ENCODE data around the gene CRYBB1. TPM values are rescaled to one million over a fixed set of nuclear protein-coding genes. Genes with fewer than 3 reads are reported as not detected.

The CRYBB1 gene
- total RNA-seq, 2 experiments from 2014 or later, result not detected

- no peak for ATAC-seq
- peaks cover 4% of the 10 kb centered on the region for H3K27me3 Mint-ChIP-seq
- DNase-seq, result no peak
- intact Hi-C loops (cut with micrococcal nuclease), result loop anchor here (10.0 kb wide), 1 partner anchor 297 kb away; no protein-coding TSS in a partner anchor
- no peaks in the 10 kb centered on the region for H3K36me3 Mint-ChIP-seq (ENCODE audit: low read depth)
- CTCF ChIA-PET, result interaction anchor here (1.0 to 1.1 kb wide), 3 partner anchors 11 to 160 kb away, joined by 3 to 4 read pairs (median 3); no protein-coding TSS in a partner anchor
- H3K9me3 Mint-ChIP-seq, result no peaks in the 10 kb centered on the region
- H3K4me1 Mint-ChIP-seq (ENCODE audit: low read depth), result peaks cover 55% of the 10 kb centered on the region
- no peak overlapping the region for H3K4me3 Mint-ChIP-seq
- TF ChIP-seq, protein P1, sequence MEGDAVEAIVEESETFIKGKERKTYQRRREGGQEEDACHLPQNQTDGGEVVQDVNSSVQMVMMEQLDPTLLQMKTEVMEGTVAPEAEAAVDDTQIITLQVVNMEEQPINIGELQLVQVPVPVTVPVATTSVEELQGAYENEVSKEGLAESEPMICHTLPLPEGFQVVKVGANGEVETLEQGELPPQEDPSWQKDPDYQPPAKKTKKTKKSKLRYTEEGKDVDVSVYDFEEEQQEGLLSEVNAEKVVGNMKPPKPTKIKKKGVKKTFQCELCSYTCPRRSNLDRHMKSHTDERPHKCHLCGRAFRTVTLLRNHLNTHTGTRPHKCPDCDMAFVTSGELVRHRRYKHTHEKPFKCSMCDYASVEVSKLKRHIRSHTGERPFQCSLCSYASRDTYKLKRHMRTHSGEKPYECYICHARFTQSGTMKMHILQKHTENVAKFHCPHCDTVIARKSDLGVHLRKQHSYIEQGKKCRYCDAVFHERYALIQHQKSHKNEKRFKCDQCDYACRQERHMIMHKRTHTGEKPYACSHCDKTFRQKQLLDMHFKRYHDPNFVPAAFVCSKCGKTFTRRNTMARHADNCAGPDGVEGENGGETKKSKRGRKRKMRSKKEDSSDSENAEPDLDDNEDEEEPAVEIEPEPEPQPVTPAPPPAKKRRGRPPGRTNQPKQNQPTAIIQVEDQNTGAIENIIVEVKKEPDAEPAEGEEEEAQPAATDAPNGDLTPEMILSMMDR (IDR thresholded peaks at IDR 0.05), result no peak
- POLR2A ChIA-PET, result interaction anchor here (0.7 to 6.0 kb wide), 4 partner anchors 9 to 173 kb away, joined by 3 to 33 read pairs (median 3); no protein-coding TSS in a partner anchor
- H3K27ac Mint-ChIP-seq, result no peak overlapping the region
Measured at GRCh38 chr22:26662160-26662559, 44.3 kb upstream of the CRYBB1 start.

DNA sequence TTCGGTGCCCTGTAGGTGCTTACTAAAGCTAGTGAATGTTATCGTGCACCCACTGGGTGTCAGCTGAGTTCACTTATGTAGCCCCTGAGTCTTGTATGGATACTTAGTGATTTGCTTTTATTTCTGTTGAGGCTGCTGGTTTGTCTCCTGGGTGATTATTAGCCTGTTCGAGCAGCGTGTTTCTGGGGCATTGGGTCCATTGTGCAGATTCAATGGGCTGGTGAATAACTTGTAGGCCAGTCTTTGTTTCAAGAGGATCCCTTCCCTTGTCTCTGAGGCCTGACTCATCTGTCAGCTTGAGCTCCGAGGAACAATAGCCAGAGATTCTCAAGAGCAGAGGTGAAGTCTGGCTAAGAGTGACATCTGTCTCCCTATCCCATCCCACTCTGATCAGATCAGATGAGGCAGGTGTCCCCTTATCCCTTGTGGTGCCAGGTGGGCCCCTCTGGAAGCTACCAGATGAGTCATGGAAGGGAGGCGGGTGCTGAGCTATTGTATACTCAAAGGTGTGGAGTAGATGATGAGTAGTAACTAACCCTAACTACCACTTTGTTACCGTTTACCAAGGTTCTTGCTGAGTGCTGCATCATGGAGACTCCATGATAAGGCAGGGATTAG, 43.2 kb upstream of the CRYBB1 start:
- Mint-ChIP-seq H3K36me3 (ENCODE audit: low read depth) (no peaks in the 10 kb centered on the region), H3K27ac (no peak overlapping the region), H3K4me1 (ENCODE audit: low read depth) (peaks cover 50% of the 10 kb centered on the region), H3K4me3 (no peak overlapping the region), H3K9me3 (no peaks in the 10 kb centered on the region), H3K27me3 (peaks cover 4% of the 10 kb centered on the region)
- peak; percentile 22 for DNase-seq
- TF ChIP-seq, protein P1 (IDR thresholded peaks at IDR 0.05), result no peak
- ATAC-seq, result no peak
- intact Hi-C loops (cut with micrococcal nuclease), result loop anchor here (10.0 kb wide), 1 partner anchor 296 kb away; no protein-coding TSS in a partner anchor
- POLR2A ChIA-PET, result interaction anchor here (1.1 to 6.0 kb wide), 2 partner anchors 11 to 18 kb away, joined by 3 to 33 read pairs; no protein-coding TSS in a partner anchor
- CTCF ChIA-PET, result interaction anchor here (1.2 to 1.6 kb wide), 4 partner anchors 10 to 158 kb away, joined by 4 to 6 read pairs (median 4); no protein-coding TSS in a partner anchor

GRCh38 chr22:26660356-26660755, 42.5 kb upstream of the CRYBB1 start:
- intact Hi-C loops (cut with micrococcal nuclease), result loop anchor here (10.0 kb wide), 1 partner anchor 296 kb away; no protein-coding TSS in a partner anchor
- POLR2A ChIA-PET, result interaction anchor here (6.0 kb wide), 1 partner anchor 11 kb away, joined by 33 read pairs; no protein-coding TSS in a partner anchor
- Mint-ChIP-seq H3K4me3 (no peak overlapping the region), H3K27ac (peak overlapping the region; percentile 2), H3K9me3 (no peaks in the 10 kb centered on the region), H3K27me3 (peaks cover 4% of the 10 kb centered on the region), H3K36me3 (ENCODE audit: low read depth) (no peaks in the 10 kb centered on the region), H3K4me1 (ENCODE audit: low read depth) (peaks cover 44% of the 10 kb centered on the region)
- TF ChIP-seq, protein P1 (IDR thresholded peaks at IDR 0.05), result no peak
- CTCF ChIA-PET, result interaction anchor here (1.4 to 1.6 kb wide), 3 partner anchors 10 to 20 kb away, joined by 4 to 6 read pairs (median 4); no protein-coding TSS in a partner anchor
- ATAC-seq (no peak), DNase-seq (no peak)

DNA sequence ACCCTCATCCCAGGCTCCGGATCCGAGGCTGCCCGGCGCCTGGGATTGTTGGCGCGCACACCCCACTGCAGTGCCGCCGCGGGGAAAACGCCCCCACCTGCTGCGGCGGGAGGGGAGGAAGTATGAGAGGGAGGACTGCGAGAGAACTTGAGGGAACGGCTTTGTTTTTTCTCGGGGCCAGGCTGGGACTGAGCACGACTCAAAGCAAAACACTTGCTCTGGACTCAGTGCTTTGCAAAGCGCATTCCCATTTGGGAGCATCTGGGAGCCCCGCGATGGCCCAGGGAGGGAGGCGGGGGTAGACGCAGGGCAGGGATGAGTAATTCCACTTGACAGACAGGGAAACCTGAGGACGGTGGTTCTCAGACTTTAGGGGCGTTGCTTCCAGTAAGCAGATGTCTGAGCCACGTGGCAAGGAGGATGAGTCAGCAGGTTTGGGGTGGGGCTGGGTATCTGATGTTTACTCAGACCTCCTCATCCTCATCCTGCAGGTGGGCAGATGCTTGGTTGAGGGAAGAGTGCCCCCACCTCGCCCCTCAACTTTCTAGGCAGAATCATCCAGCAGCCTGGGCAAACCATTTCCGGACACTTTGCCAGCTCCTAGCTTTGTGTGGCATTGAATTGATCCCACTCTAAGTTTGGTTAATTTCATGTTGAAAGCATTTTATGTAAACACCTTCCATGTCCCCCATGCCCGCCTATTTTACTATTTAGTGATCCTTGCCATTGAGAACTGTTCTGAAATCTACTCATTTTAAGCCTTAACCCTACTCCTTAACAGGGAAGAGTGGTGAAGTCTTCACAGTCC, 41.0 kb upstream of the CRYBB1 start:
- no peaks in the 10 kb centered on the region for H3K36me3 Mint-ChIP-seq (ENCODE audit: low read depth)
- ATAC-seq, result peak; percentile 82
- TF ChIP-seq, protein P1 (IDR thresholded peaks at IDR 0.05), result no peak
- H3K9me3 Mint-ChIP-seq, result no peaks in the 10 kb centered on the region
- H3K27me3 Mint-ChIP-seq, result peaks cover 4% of the 10 kb centered on the region
- POLR2A ChIA-PET, result interaction anchor here (6.0 kb wide), 1 partner anchor 13 kb away, joined by 33 read pairs; no protein-coding TSS in a partner anchor
- H3K4me3 Mint-ChIP-seq, result peak overlapping the region; percentile 83
- H3K4me1 Mint-ChIP-seq (ENCODE audit: low read depth), result peaks cover 30% of the 10 kb centered on the region
- H3K27ac Mint-ChIP-seq, result peak overlapping the region; percentile 87
- DNase-seq, result peak; percentile 93
- intact Hi-C loops (cut with micrococcal nuclease), result no loop called here
- CTCF ChIA-PET, result no interaction called here

Data from activated CD8-positive, alpha-beta T cell treated with anti-CD3 and anti-CD28 coated beads for 36 hours (primary cell).